Measurements from ENCODE around the gene TLE1.

Gene TLE1

GRCh38 chr9:81537964-81538363 lies 151.4 kb downstream of the TLE1 start:
- TF ChIP-seq, protein P1, sequence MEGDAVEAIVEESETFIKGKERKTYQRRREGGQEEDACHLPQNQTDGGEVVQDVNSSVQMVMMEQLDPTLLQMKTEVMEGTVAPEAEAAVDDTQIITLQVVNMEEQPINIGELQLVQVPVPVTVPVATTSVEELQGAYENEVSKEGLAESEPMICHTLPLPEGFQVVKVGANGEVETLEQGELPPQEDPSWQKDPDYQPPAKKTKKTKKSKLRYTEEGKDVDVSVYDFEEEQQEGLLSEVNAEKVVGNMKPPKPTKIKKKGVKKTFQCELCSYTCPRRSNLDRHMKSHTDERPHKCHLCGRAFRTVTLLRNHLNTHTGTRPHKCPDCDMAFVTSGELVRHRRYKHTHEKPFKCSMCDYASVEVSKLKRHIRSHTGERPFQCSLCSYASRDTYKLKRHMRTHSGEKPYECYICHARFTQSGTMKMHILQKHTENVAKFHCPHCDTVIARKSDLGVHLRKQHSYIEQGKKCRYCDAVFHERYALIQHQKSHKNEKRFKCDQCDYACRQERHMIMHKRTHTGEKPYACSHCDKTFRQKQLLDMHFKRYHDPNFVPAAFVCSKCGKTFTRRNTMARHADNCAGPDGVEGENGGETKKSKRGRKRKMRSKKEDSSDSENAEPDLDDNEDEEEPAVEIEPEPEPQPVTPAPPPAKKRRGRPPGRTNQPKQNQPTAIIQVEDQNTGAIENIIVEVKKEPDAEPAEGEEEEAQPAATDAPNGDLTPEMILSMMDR (IDR thresholded peaks at IDR 0.05; ENCODE audit: low read depth, low read length, missing control alignments), result no peak
- in situ Hi-C loops (cut with HindIII; ENCODE audit: low sequenced_read_pairs), result no loop called here
- H3K4me3 ChIP-seq (ENCODE audit: low read depth, low read length), result no peak overlapping the region
- DNase-seq (ENCODE audit: low read depth), result no peak

GRCh38 chr9:81536242-81537025 lies 152.9 kb downstream of the TLE1 start:
- TF ChIP-seq, protein P1 (IDR thresholded peaks at IDR 0.05; ENCODE audit: low read depth, low read length, missing control alignments), result no peak
- no peak for DNase-seq (ENCODE audit: low read depth)
- H3K4me3 ChIP-seq (ENCODE audit: low read depth, low read length), result no peak overlapping the region
- in situ Hi-C loops (cut with HindIII; ENCODE audit: low sequenced_read_pairs), result no loop called here

DNA sequence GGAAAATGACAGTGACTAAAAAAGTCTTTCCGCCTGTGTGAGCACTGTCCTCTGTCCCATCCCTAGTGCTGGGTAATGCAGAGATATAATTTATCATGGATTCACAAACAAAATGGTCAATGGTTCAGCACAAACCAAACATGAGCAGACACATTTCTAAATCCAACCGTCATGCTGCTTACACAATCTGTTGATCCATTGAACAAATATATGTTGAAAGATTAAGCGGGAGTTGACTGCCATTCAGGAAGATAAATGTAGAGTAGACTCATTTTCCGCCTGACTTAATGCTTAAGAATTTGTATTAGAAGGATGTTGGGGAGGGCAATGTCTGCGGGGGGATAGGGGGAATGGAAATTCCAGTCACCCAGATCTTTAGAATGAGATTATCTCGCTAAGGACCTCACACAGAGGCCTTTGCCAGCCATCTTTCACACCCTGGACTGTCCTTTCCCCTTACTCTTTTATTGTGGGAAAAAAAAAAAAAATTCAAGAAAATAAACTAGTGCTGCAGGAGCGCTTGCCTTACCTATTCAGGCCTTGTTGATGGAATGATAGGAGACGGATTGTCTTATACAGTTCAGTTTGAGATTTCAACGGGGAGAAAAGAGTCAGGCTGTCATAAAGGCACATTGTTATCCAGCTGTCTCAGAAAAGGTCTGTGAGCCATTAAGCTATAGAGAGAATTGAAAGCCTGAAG lies 153.7 kb downstream of the TLE1 start:
- no peak for DNase-seq (ENCODE audit: low read depth)
- TF ChIP-seq, protein P1 (IDR thresholded peaks at IDR 0.05; ENCODE audit: low read depth, low read length, missing control alignments), result no peak

GRCh38 chr9:81534138-81534875 lies 155.0 kb downstream of the TLE1 start:
- no peak for DNase-seq (ENCODE audit: low read depth)
- no peak overlapping the region for H3K4me3 ChIP-seq (ENCODE audit: low read depth, low read length)
- in situ Hi-C loops (cut with HindIII; ENCODE audit: low sequenced_read_pairs), result no loop called here
- TF ChIP-seq, protein P1 (IDR thresholded peaks at IDR 0.05; ENCODE audit: low read depth, low read length, missing control alignments), result no peak

More for the DNA sequence above, 153.7 kb downstream of the TLE1 start:
- in situ Hi-C loops (cut with HindIII; ENCODE audit: low sequenced_read_pairs), result no loop called here
- no peak overlapping the region for H3K4me3 ChIP-seq (ENCODE audit: low read depth, low read length)

Measured in astrocyte of the cerebellum (primary cell).